GM19043 (cell line): ENCODE data around the gene TNPO1.
"Not testable (repeated sequence)": the region's sequence is repeated elsewhere in the genome, so short reads cannot be mapped to it uniquely, and the experiment has no call there.

Source experiments
- ATAC-seq: cut with Tn5 transposase; IDR thresholded peaks from one replicate; pipeline ENCODE4 v1.9.1; 2021; ENCODE audit warnings: low read depth; ENCODE audit not compliant: unreplicated experiment

TNPO1 gene

DNA sequence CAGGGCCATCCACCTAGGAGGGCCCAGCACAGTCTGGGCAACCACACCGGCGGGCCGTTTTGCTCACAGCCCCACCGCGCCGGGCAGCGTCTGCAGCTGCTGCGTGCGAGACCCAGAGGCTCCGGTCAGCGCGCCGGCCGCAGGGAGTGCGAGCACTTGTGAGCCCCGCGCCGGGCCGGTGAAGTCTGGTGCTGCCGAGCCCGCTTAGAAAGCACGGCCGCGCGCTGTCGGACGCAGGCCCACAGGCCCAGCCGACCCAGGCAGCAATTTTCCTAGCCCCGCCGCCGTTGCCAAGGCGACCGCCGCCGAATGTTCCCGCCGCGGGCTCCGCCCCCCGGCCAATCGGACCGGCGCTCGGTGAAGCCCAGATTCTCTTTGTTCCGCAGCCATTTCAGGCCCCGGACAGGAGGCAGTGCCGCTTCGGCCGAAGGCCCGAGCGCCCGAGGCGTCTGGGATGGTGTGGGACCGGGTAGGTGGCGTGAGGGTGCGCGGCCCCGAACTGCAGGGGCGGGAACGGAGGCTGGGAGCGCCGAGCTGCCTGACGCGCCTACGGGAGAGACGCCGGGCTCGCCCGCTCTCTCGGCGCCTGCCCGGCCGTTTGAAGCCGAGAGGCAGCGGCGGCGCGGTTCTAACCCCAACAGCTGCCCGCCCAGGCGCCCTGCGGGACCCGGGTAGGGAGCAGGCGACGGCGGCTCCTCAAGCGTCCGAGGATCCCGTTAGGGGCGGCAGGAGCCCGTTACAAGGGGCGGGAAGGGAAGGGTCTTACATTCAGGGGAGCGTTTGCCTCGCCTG lies at the start of gene TNPO1:
Gene TNPO1, plus strand, starts transcription at position 378 of the 792 bp plus-strand sequence. Its CDS starts 77 bp downstream, at position 455.
- peak; percentile 66 for ATAC-seq

GRCh38 chr5:72767289-72768010 lies 49.0 kb upstream of the TNPO1 start:
- ATAC-seq = no peak

GRCh38 chr5:72770266-72770665 lies 46.2 kb upstream of the TNPO1 start:
- ATAC-seq = no peak

DNA sequence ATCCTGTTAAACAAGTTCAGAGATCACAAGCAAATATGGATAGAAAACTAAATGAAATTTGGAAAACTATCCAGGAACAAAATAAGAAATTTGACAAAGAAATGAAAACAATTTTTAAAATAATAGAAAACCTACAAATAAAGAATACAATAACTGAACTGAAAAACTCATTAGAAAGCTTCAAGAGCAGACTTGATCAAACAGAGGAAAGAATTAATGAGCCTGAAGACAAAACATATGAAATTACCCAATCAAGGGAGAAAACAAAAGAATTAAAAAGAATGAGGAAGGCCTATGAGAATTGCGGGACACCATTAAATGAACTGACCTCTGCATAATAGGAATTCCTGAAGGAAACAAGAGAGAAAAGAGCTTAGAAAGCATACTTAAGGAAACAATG lies 39.8 kb upstream of the TNPO1 start:
- no peak for ATAC-seq

- no peak for ATAC-seq
These were observed 36.9 kb upstream of the TNPO1 start for GRCh38 chr5:72779520-72779919.

DNA sequence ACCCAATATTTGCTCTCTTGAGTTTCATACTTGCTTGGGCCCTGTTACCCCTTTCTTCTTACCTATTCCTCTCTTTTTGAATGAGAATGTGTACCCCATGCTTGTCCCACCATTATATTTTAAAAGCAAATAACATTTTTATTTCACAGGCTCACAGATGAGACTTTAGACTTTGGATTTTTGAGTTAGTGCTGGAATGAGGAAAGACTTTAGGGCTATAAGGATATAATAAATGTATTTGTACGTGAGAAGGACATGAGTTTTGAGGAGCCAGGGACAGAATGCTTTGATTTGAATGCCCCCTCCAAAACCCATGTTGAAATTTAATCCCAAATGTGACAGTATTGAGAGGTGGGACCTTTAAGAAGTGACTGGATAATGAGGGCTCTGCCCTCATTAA lies 33.1 kb upstream of the TNPO1 start:
- no peak for ATAC-seq

- ATAC-seq = no peak
These were observed 32.3 kb upstream of the TNPO1 start for GRCh38 chr5:72784129-72784528.

DNA sequence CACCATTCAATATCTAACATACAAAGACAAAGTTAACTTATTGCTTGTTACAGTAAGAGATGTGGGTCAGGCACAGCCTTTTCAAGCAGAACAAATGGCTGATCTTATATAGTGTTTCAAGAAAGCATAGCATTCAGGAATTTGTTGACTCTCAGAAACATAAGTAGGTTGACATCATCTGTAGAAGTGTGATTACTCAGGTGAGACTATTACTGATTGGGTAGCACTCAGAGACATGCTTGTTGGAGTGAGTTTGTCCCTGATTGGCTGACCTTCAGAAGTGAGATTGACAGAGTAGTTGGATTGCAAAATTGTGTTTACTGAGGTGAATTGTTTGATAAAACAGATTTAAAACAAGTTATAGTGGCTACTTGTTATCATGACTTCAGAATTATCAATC lies 30.7 kb upstream of the TNPO1 start:
- ATAC-seq = no peak

GRCh38 chr5:72786676-72787075 lies 29.8 kb upstream of the TNPO1 start:
- ATAC-seq = no peak

GRCh38 chr5:72788866-72789505 lies 27.5 kb upstream of the TNPO1 start:
- ATAC-seq = no peak

GRCh38 chr5:72790186-72790585 lies 26.3 kb upstream of the TNPO1 start:
- no peak for ATAC-seq

DNA sequence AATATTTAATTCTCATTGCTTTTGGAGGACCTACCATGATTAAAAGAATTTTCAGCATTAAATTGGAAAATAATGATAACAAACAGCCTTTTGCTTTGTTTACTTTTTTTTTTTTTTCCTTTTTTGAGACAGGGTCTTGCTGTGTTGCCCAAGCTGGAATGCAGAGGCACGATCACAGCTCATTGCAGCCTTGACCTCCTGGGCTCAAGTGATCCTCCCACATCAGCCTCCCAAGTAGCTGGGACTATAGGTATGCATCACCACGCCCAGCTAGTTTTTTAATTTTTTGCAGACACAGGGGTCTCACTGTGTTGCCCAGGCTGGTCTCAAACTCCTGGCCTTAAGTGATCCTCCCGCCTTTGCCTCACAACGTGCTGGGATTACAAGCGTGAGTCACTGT lies 23.8 kb upstream of the TNPO1 start:
- not testable (repeated sequence) for ATAC-seq

DNA sequence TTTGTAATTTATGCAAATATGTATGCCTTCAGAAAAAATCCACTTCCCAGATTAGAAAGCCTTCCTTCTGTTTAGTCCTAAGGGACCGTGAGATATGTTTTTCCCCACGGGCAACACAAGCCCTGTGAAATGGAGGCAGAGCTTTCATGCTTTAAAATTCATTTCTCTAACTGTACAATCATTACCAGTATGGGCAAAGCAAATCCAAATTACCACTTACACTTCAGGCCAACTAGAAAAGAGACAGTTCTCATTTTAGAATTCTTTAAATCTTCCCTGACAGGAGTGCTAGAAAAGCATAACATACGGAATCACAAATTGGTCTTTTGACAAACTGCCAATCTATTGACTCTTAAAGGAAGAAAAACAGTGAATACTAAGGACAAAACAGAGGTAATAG lies 20.5 kb upstream of the TNPO1 start:
- ATAC-seq = no peak

DNA sequence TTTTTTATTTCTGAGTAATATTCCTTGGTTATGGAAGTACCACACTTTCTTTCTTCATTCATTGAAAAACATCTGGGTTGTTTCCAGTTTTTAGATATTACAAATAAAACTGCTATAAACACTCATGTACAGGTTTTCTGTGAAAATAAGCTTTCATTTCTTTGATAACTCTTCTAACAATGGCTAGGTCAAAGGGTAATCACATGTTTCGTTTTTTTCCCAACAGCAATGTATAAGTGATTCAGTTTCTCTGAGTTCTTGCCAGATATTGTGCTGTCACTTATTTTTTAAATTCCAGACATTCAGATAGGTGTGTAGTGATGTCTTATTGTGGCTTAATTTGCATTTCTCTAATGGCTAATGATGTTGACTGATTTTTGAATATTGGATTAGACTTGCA lies 16.7 kb upstream of the TNPO1 start:
- ATAC-seq = no peak

DNA sequence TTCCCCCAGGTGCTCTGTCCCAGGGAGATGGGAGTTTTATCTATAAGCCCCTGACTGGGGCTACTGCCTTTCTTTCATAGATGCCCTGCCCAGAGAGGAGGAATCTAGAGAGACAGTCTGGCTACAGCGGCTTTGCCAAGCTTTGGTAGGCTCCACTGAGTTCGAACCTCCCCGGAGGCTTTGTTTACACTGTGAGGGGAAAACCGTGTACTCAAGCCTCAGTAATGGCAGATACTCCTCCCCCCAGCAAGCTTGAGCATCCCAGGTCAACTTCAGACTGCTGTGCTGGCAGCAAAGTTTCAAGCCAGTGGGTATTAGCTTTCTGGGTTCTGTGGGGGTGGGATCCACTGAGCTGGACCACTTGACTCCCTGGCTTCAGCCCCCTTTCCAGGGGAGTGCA lies 7.8 kb upstream of the TNPO1 start:
- ATAC-seq = not testable (repeated sequence)

DNA sequence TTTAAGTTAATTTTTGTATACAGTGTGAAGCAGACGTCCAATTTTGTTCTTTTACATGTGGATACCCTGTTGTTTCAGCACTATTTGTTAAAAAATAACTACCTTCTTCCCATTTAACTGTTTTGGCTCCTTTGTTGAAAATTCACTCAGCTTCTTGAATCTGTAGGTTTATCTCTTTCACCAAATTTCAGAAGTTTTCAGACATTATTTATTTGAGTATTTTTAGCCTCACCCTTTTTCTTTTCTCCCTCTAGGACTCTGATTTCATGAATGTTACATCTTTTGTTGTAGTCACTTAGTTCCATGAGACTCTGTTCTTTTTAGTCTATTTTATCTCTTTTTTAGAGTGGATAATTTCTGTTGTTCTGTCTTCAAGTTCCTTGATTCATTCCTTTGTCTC lies 4.6 kb upstream of the TNPO1 start:
- ATAC-seq = no peak

DNA sequence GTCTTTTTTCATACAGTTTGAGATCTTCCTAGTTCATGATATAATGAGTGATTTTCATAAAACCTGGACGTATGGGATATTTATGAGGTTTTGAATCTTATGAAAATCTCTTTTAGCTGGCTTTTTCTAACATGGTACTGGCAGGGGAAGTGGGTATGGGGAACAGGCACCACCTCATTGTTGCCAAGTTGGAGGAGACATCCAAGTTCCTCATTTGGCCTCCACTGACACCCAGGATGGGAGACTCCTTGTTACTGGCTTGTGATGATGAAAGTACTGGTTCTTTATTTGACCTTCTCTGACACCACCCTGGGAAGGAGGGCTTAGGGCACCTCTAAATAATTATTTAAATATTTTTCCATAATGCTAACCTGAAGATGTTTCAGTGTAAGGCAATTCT lies 4.0 kb upstream of the TNPO1 start:
- ATAC-seq = no peak

DNA sequence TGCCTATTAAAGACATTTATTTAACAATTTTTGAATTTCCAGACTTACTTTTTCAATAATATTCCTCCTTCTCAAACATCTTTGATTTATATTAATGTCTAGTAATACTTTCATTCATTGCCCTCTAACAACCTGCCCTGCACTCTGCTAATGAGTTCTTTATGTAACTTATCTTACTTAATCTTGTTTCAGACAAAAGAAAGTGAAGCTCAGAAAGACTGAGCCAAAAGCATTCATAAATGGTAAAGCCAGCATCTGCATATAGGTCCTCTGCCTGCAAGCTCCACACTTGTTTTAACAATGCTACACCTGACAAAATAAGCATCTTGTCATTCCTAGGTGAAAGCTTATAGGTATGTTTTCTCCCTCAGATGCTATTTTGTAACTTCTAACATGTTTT lies 2.4 kb upstream of the TNPO1 start:
- no peak for ATAC-seq

DNA sequence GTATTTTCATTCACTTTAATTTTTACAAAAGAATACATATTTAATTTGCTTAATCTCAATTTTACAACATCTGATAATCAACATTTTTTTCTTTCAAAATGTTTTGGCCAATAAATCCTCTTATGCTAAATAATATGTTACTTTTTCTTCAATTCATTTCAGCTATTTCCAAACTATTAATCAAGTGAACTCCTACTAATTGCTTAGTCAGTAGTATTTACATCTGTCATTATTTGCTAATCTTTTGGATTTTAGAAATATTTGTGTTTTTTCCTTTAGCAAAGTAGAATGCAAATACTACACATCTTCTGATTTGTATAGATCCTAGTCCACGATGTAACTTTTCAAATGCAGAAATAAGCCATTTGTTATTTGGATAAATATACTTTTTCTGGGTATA lies 1.6 kb upstream of the TNPO1 start:
- no peak for ATAC-seq

DNA sequence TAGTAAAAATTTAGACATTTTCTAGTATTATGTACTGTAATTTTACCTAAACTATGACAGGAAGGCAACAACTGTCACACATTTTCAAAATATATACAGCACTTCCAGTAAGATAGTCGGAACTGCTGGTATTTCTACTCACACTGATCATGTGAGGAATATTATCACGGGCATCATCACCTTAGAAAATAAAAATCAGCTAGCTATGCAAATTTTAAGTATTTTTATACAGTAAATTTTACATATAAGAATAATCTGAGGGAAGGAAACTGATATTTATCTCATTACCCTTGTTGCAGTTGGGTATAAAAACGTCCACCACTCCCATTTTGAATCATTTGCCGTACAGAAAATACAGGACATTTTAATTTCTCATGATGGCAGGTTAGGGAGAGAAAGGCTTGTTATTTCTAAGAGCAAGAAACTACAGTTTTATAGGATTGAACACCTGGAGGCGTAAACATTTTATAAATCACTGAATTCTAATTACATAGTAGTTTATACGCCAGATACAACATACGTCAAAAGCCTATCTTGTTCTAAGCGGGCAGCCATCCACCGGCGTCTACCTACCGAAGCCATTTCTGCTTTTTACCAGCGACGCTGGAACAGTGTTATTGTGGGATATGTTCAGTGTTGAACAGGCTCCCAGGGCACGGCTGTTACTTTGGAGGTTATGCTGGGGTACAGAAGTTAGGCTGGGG lies 729 bp upstream of the TNPO1 start:
- no peak for ATAC-seq

- ATAC-seq = peak; percentile 17
These were observed 618 bp downstream of the TNPO1 start for GRCh38 chr5:72817076-72817481.
